ENCODE data around the gene APP.

DNA sequence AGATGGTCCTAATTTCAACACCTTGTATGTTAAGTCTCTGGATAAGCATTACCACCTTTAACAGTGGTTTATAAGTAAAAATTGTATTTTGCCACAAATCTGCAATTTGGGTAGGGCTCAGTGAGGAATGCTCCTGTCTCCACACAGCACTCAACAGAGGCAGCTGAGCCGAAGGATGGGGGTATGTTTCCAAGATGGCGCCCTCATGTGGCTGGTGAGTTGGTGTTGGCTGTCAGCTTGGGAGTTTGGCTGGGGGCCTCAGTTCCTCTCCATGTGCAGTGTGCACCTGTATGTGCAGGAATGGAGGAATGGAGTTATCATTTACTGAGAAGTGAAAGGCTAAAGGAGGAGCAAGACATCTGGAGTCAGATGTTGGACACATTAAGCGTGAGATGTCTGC, 299.0 kb downstream of the APP start:
- TF ChIP-seq, protein P1, sequence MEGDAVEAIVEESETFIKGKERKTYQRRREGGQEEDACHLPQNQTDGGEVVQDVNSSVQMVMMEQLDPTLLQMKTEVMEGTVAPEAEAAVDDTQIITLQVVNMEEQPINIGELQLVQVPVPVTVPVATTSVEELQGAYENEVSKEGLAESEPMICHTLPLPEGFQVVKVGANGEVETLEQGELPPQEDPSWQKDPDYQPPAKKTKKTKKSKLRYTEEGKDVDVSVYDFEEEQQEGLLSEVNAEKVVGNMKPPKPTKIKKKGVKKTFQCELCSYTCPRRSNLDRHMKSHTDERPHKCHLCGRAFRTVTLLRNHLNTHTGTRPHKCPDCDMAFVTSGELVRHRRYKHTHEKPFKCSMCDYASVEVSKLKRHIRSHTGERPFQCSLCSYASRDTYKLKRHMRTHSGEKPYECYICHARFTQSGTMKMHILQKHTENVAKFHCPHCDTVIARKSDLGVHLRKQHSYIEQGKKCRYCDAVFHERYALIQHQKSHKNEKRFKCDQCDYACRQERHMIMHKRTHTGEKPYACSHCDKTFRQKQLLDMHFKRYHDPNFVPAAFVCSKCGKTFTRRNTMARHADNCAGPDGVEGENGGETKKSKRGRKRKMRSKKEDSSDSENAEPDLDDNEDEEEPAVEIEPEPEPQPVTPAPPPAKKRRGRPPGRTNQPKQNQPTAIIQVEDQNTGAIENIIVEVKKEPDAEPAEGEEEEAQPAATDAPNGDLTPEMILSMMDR (IDR thresholded peaks at IDR 0.05), result no peak
- TF ChIP-seq POLR2A (IDR thresholded peaks at IDR 0.05), result no peak
